CD14-positive monocyte (primary cell): ENCODE data around the gene PPP1R13L. TPM values are rescaled to one million over a fixed set of nuclear protein-coding genes. Genes with fewer than 3 reads are reported as not detected.

ENCODE experiments used
- DNase-seq, 3 donors: peaks; one replicate each; pipeline ENCODE4 v3.0.0-alpha.2; 2011 to 2022
- H2AFZ ChIP-seq: 2 replicates; pipeline ENCODE4 v1.6.0; 2012; ENCODE audit warnings: mild to moderate bottlenecking, low read depth, low read length, inconsistent platforms; ENCODE audit not compliant: insufficient read depth, poor library complexity, severe bottlenecking
- H3K27ac ChIP-seq, 2 donors: 1 replicate in 1 of 2; 2 replicates in 1 of 2; pipeline ENCODE4 v1.5.1; 2012 to 2013; ENCODE audit warnings: low read length in 2 of 2, control low read depth in 1 of 2, inconsistent platforms in 1 of 2, low read depth in 1 of 2, mild to moderate bottlenecking in 1 of 2
- H3K27me3 ChIP-seq, 2 donors: one replicate each; pipeline versions ENCODE4 v1.6.0 to v1.6.1; 2011 to 2013; ENCODE audit warnings: low read length in 2 of 2; ENCODE audit not compliant: control insufficient read depth in 2 of 2, insufficient read depth in 2 of 2
- H3K36me3 ChIP-seq, 2 donors: replicated peaks in 1 of 2; 1 replicate in 1 of 2; 2 replicates in 1 of 2; pipeline versions ENCODE4 v1.5.1 to v1.6.1; 2012 to 2013; ENCODE audit warnings: low read length in 2 of 2, control low read depth in 1 of 2, inconsistent platforms in 1 of 2, mild to moderate bottlenecking in 1 of 2; ENCODE audit not compliant: insufficient read depth in 2 of 2, control insufficient read depth in 1 of 2
- H3K4me1 ChIP-seq, 2 donors: 1 replicate in 1 of 2; 2 replicates in 1 of 2; pipeline versions ENCODE4 v1.5.1 to v1.6.1; 2012 to 2013; ENCODE audit warnings: low read length in 2 of 2, control low read depth in 1 of 2, inconsistent platforms in 1 of 2, mild to moderate bottlenecking in 1 of 2, moderate library complexity in 1 of 2; ENCODE audit not compliant: insufficient read depth in 2 of 2, control insufficient read depth in 1 of 2
- H3K4me2 ChIP-seq: replicated peaks from 2 replicates; pipeline ENCODE3; 2012; ENCODE audit warnings: low read length, moderate library complexity, mild to moderate bottlenecking; ENCODE audit not compliant: poor library complexity, severe bottlenecking; ENCODE audit errors: extremely low read depth
- H3K4me3 ChIP-seq, 3 experiments: fragments of 200-600 bp in 1 of 3; sonication (generic) in 1 of 3; replicated peaks in 1 of 3; 1 replicate in 2 of 3; 2 replicates in 1 of 3; pipeline ENCODE4 v1.5.1; 2011 to 2013; ENCODE audit warnings: low read length in 3 of 3, mild to moderate bottlenecking in 3 of 3, control low read depth in 2 of 3, low read depth in 2 of 3, inconsistent platforms in 1 of 3, moderate library complexity in 1 of 3
- H3K79me2 ChIP-seq: 2 replicates; pipeline ENCODE4 v1.6.0; 2012; ENCODE audit warnings: mild to moderate bottlenecking, control low read depth, inconsistent platforms, low read length, moderate library complexity; ENCODE audit not compliant: insufficient read depth
- H3K9ac ChIP-seq: 2 replicates; pipeline ENCODE4 v1.6.0; 2017; ENCODE audit warnings: low read length, mild to moderate bottlenecking; ENCODE audit not compliant: insufficient read depth, poor library complexity, severe bottlenecking
- H3K9me3 ChIP-seq, 2 donors: replicated peaks in 1 of 2; 1 replicate in 1 of 2; 2 replicates in 1 of 2; pipeline versions ENCODE4 v1.5.1 to v1.6.1; 2012 to 2013; ENCODE audit warnings: low read length in 2 of 2, control low read depth in 1 of 2; ENCODE audit not compliant: control insufficient read depth in 1 of 2, insufficient read depth in 1 of 2
- H4K20me1 ChIP-seq: 2 replicates; pipeline ENCODE4 v1.6.0; 2012; ENCODE audit warnings: mild to moderate bottlenecking, low read length, control low read depth, moderate library complexity; ENCODE audit not compliant: insufficient read depth
- H3K27ac Mint-ChIP-seq, 7 donors: one replicate each; pipeline ENCODE4 v1.8.0; 2020; ENCODE audit warnings: mild to moderate bottlenecking in 7 of 7, mixed read lengths in 7 of 7, moderate library complexity in 6 of 7, inconsistent platforms in 2 of 7
- H3K27me3 Mint-ChIP-seq, 3 donors: one replicate each; pipeline ENCODE4 v1.8.0; 2021 to 2022; ENCODE audit warnings: low read depth in 3 of 3, mild to moderate bottlenecking in 3 of 3, mixed read lengths in 3 of 3, moderate library complexity in 3 of 3, inconsistent platforms in 1 of 3
- H3K36me3 Mint-ChIP-seq, 2 donors: one replicate each; pipeline ENCODE4 v1.8.0; 2020; ENCODE audit warnings: mixed read lengths in 2 of 2, inconsistent platforms in 1 of 2, mild to moderate bottlenecking in 1 of 2
- H3K4me1 Mint-ChIP-seq: one replicate; pipeline ENCODE4 v1.8.0; 2020; ENCODE audit warnings: mild to moderate bottlenecking, mixed read lengths
- H3K4me3 Mint-ChIP-seq, 2 donors: one replicate each; pipeline ENCODE4 v1.8.0; 2020; ENCODE audit warnings: mild to moderate bottlenecking in 2 of 2, mixed read lengths in 2 of 2, moderate library complexity in 1 of 2
- H3K9me3 Mint-ChIP-seq, 7 donors: one replicate each; pipeline ENCODE4 v1.8.0; 2020 to 2022; ENCODE audit warnings: mixed read lengths in 7 of 7, mild to moderate bottlenecking in 6 of 7, moderate library complexity in 6 of 7, inconsistent platforms in 2 of 7
- WGBS: methylation state at CpG from one replicate; pipeline ENCODE4 v1.1.5; 2013; ENCODE audit warnings: missing lambda C conversion rate; ENCODE audit not compliant: insufficient coverage; 5-methylcytosine and 5-hydroxymethylcytosine counted together
- intact Hi-C, 2 donors: fragments of 100-400 bp; cut with micrococcal nuclease; formaldehyde crosslinking; loops; one replicate each; pipeline versions ENCODE4 v1.15.0 to v1.15.1; 2023
- polyA plus RNA-seq, 3 donors: library from polyadenylated mRNA; depleted of rRNA in 1 of 3; unstranded in 2 of 3; stranded (reverse) in 1 of 3; fragments of 300-500 nt in 2 of 3; fragments of >200 nt in 1 of 3; fragmentation: Illumina TruSeq in 2 of 3; gene quantifications; 1 replicate in 2 of 3; 2 replicates in 1 of 3; pipeline ENCODE4 v1.2.3, GENCODE V29; 2012 to 2021
- small RNA-seq: library from RNA; depleted of rRNA; stranded (forward); fragments of <200 nt; gene quantifications from one replicate; pipeline ENCODE3, GENCODE V24; 2012; ENCODE audit warnings: low read depth; ENCODE audit not compliant: insufficient read length
- TF ChIP-seq, protein P1 (sequence below): fragments of 200-600 bp; IDR thresholded peaks from one replicate; pipeline ENCODE4 v1.8.0; 2022; ENCODE audit warnings: antibody characterized with exemption, mild to moderate bottlenecking

Gene PPP1R13L
- polyA plus RNA-seq, 3 donors: 0.18 to 1.8 (median 0.45) TPM

DNA sequence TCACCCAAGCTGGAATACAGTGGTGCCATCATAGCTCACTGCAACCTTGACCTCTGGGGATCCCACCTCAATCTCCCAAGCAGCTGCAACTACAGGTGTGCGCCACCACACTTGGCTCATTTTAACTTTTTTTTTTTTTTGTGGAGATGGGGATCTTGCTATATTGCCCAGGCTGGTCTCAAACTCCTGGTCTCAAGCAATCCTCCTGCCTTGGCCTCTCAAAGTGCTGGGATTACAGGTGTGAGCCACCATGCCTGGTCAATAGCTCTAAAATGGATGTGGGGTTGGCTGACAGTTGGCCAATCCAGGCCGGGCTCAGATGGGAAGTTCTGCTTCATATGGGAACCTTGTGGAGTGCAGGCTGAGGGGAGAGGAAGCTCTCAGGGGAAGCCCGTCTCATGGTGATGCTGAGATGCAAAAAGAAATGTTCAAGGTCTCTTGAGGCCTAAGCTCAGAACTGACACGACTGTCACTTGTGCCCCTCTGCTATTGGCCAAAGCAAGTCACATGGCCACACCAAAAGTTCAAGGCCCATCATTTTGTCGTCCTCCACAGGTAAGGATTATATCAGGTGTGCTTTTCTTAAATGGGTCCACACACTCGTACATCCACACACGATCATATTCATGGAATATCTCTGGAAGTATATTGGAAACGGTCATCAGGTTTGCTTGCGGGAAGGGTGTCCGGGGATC lies 71.1 kb downstream of the PPP1R13L start:
- H3K27me3 ChIP-seq: no peaks in the 10 kb centered on the region
- Mint-ChIP-seq H3K27me3 (peaks cover 7 to 16% (median 9%) of the 10 kb centered on the region in 3 donors), H3K4me1 (peaks cover 4% of the 10 kb centered on the region), H3K4me3 (no peak overlapping the region), H3K9me3 (no peaks in the 10 kb centered on the region), H3K27ac (no peak overlapping the region), H3K36me3 (no peaks in the 10 kb centered on the region)
- no peaks in the 10 kb centered on the region for H3K79me2 ChIP-seq
- H2AFZ ChIP-seq: no peak overlapping the region
- TF ChIP-seq, protein P1, sequence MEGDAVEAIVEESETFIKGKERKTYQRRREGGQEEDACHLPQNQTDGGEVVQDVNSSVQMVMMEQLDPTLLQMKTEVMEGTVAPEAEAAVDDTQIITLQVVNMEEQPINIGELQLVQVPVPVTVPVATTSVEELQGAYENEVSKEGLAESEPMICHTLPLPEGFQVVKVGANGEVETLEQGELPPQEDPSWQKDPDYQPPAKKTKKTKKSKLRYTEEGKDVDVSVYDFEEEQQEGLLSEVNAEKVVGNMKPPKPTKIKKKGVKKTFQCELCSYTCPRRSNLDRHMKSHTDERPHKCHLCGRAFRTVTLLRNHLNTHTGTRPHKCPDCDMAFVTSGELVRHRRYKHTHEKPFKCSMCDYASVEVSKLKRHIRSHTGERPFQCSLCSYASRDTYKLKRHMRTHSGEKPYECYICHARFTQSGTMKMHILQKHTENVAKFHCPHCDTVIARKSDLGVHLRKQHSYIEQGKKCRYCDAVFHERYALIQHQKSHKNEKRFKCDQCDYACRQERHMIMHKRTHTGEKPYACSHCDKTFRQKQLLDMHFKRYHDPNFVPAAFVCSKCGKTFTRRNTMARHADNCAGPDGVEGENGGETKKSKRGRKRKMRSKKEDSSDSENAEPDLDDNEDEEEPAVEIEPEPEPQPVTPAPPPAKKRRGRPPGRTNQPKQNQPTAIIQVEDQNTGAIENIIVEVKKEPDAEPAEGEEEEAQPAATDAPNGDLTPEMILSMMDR: no peak
- no peak for DNase-seq
- no peak overlapping the region for H3K9ac ChIP-seq
- H3K4me2 ChIP-seq: no peak overlapping the region
- H3K36me3 ChIP-seq: no peaks in the 10 kb centered on the region
- peaks cover 4 to 5% of the 10 kb centered on the region in 2 donors for H3K4me1 ChIP-seq
- intact Hi-C loops: no loop called here
- WGBS: 58% methylated on average over 3 of the region's 10 CpGs
- no peak overlapping the region for H3K4me3 ChIP-seq
- no peaks in the 10 kb centered on the region for H3K9me3 ChIP-seq
- H4K20me1 ChIP-seq: no peaks in the 10 kb centered on the region
- H3K27ac ChIP-seq: no peak overlapping the region

DNA sequence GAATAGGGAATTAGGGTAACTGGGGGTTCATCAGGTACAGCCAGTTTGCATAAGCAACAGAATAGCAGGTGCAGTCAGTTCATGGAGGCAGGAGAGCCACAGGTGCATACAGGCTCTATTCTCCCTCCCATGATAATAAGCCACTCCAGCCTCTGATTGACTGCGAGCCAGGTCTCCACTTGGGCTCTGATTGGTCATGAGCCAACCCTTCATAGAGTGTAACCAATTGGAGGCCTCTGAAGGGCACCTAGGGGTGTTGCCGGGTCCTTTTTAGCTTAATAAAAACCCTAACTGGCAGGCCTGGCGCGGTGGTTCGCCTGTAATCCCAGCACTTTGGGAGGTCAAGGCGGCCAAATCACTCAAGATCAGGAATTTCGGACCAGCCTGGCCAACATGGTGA lies 73.5 kb downstream of the PPP1R13L start:
- no peaks in the 10 kb centered on the region for H3K27me3 ChIP-seq
- intact Hi-C loops: no loop called here
- 97% methylated on average over 7 of the region's 7 CpGs for WGBS
- no peaks in the 10 kb centered on the region for H3K36me3 ChIP-seq
- no peak overlapping the region for H2AFZ ChIP-seq
- no peak overlapping the region for H3K4me3 Mint-ChIP-seq
- H3K27me3 Mint-ChIP-seq: peaks cover 6 to 15% (median 9%) of the 10 kb centered on the region in 3 donors
- H3K9me3 ChIP-seq: no peaks in the 10 kb centered on the region
- no peaks in the 10 kb centered on the region for H3K79me2 ChIP-seq
- peaks cover 1 to 2% of the 10 kb centered on the region in 2 donors for H3K4me1 ChIP-seq
- no peak overlapping the region for H3K27ac ChIP-seq
- H3K9ac ChIP-seq: no peak overlapping the region
- H3K4me3 ChIP-seq: no peak overlapping the region
- no peaks in the 10 kb centered on the region for H3K36me3 Mint-ChIP-seq
- no peak for DNase-seq
- TF ChIP-seq, protein P1: no peak
- H4K20me1 ChIP-seq: no peaks in the 10 kb centered on the region
- no peak overlapping the region for H3K27ac Mint-ChIP-seq
- peaks cover 1% of the 10 kb centered on the region for H3K4me1 Mint-ChIP-seq
- no peak overlapping the region for H3K4me2 ChIP-seq
- H3K9me3 Mint-ChIP-seq: peaks cover 0 to 1% (median 0%) of the 10 kb centered on the region in 7 donors

Small RNA genes lying within 50 kb of the gene (small RNA-seq; reads per million reads assigned to genes)
- not detected for gene MIR6088

Other genes with a start within 250 kb of the PPP1R13L start
- gene NKPD1, start 244.1 kb downstream of the PPP1R13L start, polyA plus RNA-seq: under 1 TPM in 1 of 3 donors, not detected in 2; 0.11 TPM
- 10 to 100 TPM; 49.7 to 82.7 (median 63.4) TPM for gene TRAPPC6A, start 226.8 kb downstream of the PPP1R13L start, polyA plus RNA-seq
- 1 to 10 TPM; 2.9 to 6.7 (median 4.7) TPM for gene BLOC1S3, start 226.3 kb downstream of the PPP1R13L start, polyA plus RNA-seq
- gene EXOC3L2, start 159.7 kb downstream of the PPP1R13L start, polyA plus RNA-seq: not detected
- gene MARK4, start 153.8 kb downstream of the PPP1R13L start, polyA plus RNA-seq: 10 to 100 TPM in 1 of 3 donors, under 1 TPM in 2; 0.59 to 18.4 (median 0.69) TPM
- under 1 TPM; 0.17 to 0.50 (median 0.24) TPM for gene CKM, start 82.2 kb downstream of the PPP1R13L start, polyA plus RNA-seq
- not detected for gene KLC3, start 64.3 kb downstream of the PPP1R13L start, polyA plus RNA-seq
- gene ERCC2, start 34.5 kb downstream of the PPP1R13L start, polyA plus RNA-seq: 10 to 100 TPM in 1 of 3 donors, 1 to 10 TPM in 2; 4.0 to 20.0 (median 4.4) TPM
- gene POLR1G, start 1.6 kb upstream of the PPP1R13L start, polyA plus RNA-seq: 1 to 10 TPM in 2 of 3 donors, under 1 TPM in 1; 0.81 to 1.5 (median 1.1) TPM
- gene ERCC1, start 18.8 kb upstream of the PPP1R13L start, polyA plus RNA-seq: 10 to 100 TPM; 62.2 to 78.2 (median 74.6) TPM
- gene FOSB, start 62.9 kb upstream of the PPP1R13L start, polyA plus RNA-seq: 100 to 1,000 TPM in 1 of 3 donors, 10 to 100 TPM in 2; 27.3 to 840 (median 28.2) TPM
- gene RTN2, start 92.0 kb upstream of the PPP1R13L start, polyA plus RNA-seq: 1 to 10 TPM; 1.5 to 2.7 (median 2.3) TPM
- 1 to 10 TPM; 1.3 to 4.3 (median 2.7) TPM for gene PPM1N, start 93.4 kb upstream of the PPP1R13L start, polyA plus RNA-seq
- gene VASP, start 102.4 kb upstream of the PPP1R13L start, polyA plus RNA-seq: 100 to 1,000 TPM; 132 to 154 (median 144) TPM
- gene OPA3, start 179.7 kb upstream of the PPP1R13L start, polyA plus RNA-seq: 1 to 10 TPM; 4.4 to 6.9 (median 5.6) TPM
- gene GPR4, start 197.1 kb upstream of the PPP1R13L start, polyA plus RNA-seq: not detected
- 10 to 100 TPM; 10.3 to 50.8 (median 11.9) TPM for gene EML2, start 234.3 kb upstream of the PPP1R13L start, polyA plus RNA-seq